ENCODE measurements around the gene DSN1.

DNA sequence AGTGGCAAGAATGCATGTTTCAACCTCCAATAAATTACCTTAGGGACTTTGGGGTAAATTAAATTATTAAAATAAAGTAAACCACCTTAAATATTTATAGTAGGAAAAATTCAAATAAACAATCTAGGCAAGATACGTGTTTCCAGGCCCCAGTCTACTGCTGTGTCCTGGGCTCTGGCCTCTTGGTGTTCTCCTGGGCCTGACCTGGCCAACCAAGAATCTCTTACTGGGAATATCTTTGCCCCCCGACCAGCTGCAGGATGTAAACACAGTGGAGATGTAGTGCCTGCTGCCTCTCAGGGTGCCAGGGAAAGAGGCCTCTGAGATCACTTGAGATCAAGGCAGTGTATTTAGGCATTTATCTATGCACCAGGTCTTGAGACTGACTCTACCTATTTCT is 11.7 kb upstream of the DSN1 start:
- TF ChIP-seq, protein P1, sequence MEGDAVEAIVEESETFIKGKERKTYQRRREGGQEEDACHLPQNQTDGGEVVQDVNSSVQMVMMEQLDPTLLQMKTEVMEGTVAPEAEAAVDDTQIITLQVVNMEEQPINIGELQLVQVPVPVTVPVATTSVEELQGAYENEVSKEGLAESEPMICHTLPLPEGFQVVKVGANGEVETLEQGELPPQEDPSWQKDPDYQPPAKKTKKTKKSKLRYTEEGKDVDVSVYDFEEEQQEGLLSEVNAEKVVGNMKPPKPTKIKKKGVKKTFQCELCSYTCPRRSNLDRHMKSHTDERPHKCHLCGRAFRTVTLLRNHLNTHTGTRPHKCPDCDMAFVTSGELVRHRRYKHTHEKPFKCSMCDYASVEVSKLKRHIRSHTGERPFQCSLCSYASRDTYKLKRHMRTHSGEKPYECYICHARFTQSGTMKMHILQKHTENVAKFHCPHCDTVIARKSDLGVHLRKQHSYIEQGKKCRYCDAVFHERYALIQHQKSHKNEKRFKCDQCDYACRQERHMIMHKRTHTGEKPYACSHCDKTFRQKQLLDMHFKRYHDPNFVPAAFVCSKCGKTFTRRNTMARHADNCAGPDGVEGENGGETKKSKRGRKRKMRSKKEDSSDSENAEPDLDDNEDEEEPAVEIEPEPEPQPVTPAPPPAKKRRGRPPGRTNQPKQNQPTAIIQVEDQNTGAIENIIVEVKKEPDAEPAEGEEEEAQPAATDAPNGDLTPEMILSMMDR (IDR thresholded peaks at IDR 0.05 in 2 of 3, conservative IDR thresholded peaks at IDR 0.05 in 1 of 3; ENCODE audit: borderline replicate concordance in 1 of 3, insufficient read depth in 1 of 3, low read depth in 2 of 3, low read length in 2 of 3): no peak
- TF ChIP-seq, protein P2, sequence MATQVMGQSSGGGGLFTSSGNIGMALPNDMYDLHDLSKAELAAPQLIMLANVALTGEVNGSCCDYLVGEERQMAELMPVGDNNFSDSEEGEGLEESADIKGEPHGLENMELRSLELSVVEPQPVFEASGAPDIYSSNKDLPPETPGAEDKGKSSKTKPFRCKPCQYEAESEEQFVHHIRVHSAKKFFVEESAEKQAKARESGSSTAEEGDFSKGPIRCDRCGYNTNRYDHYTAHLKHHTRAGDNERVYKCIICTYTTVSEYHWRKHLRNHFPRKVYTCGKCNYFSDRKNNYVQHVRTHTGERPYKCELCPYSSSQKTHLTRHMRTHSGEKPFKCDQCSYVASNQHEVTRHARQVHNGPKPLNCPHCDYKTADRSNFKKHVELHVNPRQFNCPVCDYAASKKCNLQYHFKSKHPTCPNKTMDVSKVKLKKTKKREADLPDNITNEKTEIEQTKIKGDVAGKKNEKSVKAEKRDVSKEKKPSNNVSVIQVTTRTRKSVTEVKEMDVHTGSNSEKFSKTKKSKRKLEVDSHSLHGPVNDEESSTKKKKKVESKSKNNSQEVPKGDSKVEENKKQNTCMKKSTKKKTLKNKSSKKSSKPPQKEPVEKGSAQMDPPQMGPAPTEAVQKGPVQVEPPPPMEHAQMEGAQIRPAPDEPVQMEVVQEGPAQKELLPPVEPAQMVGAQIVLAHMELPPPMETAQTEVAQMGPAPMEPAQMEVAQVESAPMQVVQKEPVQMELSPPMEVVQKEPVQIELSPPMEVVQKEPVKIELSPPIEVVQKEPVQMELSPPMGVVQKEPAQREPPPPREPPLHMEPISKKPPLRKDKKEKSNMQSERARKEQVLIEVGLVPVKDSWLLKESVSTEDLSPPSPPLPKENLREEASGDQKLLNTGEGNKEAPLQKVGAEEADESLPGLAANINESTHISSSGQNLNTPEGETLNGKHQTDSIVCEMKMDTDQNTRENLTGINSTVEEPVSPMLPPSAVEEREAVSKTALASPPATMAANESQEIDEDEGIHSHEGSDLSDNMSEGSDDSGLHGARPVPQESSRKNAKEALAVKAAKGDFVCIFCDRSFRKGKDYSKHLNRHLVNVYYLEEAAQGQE (IDR thresholded peaks at IDR 0.05; ENCODE audit: low read depth): no peak
- no peak for TF ChIP-seq POLR2AphosphoS5 (IDR thresholded peaks at IDR 0.05; ENCODE audit: low read depth, low read length)
